ENCODE data around the gene RTKN2.

- TF ChIP-seq, protein P1, sequence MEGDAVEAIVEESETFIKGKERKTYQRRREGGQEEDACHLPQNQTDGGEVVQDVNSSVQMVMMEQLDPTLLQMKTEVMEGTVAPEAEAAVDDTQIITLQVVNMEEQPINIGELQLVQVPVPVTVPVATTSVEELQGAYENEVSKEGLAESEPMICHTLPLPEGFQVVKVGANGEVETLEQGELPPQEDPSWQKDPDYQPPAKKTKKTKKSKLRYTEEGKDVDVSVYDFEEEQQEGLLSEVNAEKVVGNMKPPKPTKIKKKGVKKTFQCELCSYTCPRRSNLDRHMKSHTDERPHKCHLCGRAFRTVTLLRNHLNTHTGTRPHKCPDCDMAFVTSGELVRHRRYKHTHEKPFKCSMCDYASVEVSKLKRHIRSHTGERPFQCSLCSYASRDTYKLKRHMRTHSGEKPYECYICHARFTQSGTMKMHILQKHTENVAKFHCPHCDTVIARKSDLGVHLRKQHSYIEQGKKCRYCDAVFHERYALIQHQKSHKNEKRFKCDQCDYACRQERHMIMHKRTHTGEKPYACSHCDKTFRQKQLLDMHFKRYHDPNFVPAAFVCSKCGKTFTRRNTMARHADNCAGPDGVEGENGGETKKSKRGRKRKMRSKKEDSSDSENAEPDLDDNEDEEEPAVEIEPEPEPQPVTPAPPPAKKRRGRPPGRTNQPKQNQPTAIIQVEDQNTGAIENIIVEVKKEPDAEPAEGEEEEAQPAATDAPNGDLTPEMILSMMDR (IDR thresholded peaks at IDR 0.05), result no peak
- TF ChIP-seq POLR2A (IDR thresholded peaks at IDR 0.05), result no peak
Measured at GRCh38 chr10:62277971-62278370, 9.3 kb upstream of the RTKN2 start.
